NT2/D1 (cell line): ENCODE data around the gene SLC1A7.

Source experiments
- SUZ12 ChIP-seq: IDR thresholded peaks from 2 replicates; pipeline ENCODE4 v1.6.1; 2011; ENCODE audit not compliant: insufficient read length, insufficient read depth; ENCODE audit errors: extremely low read depth
- YY1 ChIP-seq: IDR thresholded peaks from 2 replicates; pipeline ENCODE4 v1.6.1; 2011; ENCODE audit not compliant: insufficient read length, insufficient read depth

GRCh38 chr1:53057127-53057526 lies 85.3 kb downstream of the SLC1A7 start:
- TF ChIP-seq SUZ12, result no peak
- no peak for TF ChIP-seq YY1
